DOHH2 (cell line): Measurements from ENCODE around the gene ECT2L.

ENCODE experiments used
- EZH2phosphoT487 ChIP-seq: fragments of 200-600 bp; sonication (generic); IDR thresholded peaks from 2 replicates; pipeline ENCODE4 v1.6.1; 2017; ENCODE audit warnings: borderline replicate concordance, mild to moderate bottlenecking, antibody characterized with exemption, low read length, moderate library complexity, mixed read lengths
- TF ChIP-seq, protein P1 (sequence below): fragments of 200-600 bp; sonication (generic); IDR thresholded peaks from one replicate; pipeline ENCODE4 v1.5.1; 2014; ENCODE audit warnings: antibody characterized with exemption, mild to moderate bottlenecking, low read depth, low read length; ENCODE audit not compliant: poor library complexity, severe bottlenecking

DNA sequence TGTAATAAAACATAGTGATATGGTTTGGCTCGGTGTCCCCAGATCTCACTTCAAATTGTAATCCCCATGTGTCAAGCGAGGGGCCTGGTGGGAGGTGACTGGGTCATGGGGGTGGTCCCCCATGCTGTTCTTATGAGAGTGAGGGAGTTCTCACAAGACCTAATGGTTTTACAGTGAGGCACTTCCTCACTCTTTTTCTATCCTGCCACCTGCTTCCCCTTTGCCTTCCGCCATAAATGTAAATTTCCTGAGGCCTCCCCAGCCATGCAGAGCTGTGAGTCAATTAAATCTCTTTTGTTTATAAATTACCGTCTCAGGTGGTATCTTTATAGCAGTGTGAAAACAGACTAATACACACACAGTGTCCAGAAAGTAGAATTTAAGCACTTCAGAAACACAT, 113.6 kb downstream of the ECT2L start:
- TF ChIP-seq, protein P1, sequence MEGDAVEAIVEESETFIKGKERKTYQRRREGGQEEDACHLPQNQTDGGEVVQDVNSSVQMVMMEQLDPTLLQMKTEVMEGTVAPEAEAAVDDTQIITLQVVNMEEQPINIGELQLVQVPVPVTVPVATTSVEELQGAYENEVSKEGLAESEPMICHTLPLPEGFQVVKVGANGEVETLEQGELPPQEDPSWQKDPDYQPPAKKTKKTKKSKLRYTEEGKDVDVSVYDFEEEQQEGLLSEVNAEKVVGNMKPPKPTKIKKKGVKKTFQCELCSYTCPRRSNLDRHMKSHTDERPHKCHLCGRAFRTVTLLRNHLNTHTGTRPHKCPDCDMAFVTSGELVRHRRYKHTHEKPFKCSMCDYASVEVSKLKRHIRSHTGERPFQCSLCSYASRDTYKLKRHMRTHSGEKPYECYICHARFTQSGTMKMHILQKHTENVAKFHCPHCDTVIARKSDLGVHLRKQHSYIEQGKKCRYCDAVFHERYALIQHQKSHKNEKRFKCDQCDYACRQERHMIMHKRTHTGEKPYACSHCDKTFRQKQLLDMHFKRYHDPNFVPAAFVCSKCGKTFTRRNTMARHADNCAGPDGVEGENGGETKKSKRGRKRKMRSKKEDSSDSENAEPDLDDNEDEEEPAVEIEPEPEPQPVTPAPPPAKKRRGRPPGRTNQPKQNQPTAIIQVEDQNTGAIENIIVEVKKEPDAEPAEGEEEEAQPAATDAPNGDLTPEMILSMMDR: no peak
- TF ChIP-seq EZH2phosphoT487: no peak
